HG02884 (cell line): ENCODE data around the gene DNAAF6.
"Not testable (repeated sequence)": the region's sequence is repeated elsewhere in the genome, so short reads cannot be mapped to it uniquely, and the experiment has no call there.

Experiments
- ATAC-seq: cut with Tn5 transposase; IDR thresholded peaks from one replicate; pipeline ENCODE4 v1.9.1; 2021; ENCODE audit warnings: mild to moderate bottlenecking, moderate library complexity; ENCODE audit not compliant: unreplicated experiment

DNAAF6 gene

GRCh38 chrX:107205770-107206696 lies at the start of gene DNAAF6, which contains the start of gene NUP62CL:
DNAAF6 (plus strand) TSS chrX:107206611; CDS start chrX:107212876, 6,265 bp downstream.
NUP62CL (minus strand) TSS chrX:107206433; CDS start chrX:107175146, 31,287 bp downstream.
- peak; percentile 97 for ATAC-seq

- not testable (repeated sequence) for ATAC-seq
Observed at GRCh38 chrX:107157618-107158017, 48.8 kb upstream of the DNAAF6 start.

- no peak for ATAC-seq
Observed at GRCh38 chrX:107167163-107167921, 39.1 kb upstream of the DNAAF6 start.

GRCh38 chrX:107168257-107168656 lies 38.2 kb upstream of the DNAAF6 start:
- no peak for ATAC-seq

GRCh38 chrX:107168712-107169111 lies 37.7 kb upstream of the DNAAF6 start:
- ATAC-seq, result no peak

GRCh38 chrX:107171369-107172102 lies 34.9 kb upstream of the DNAAF6 start:
- ATAC-seq, result no peak

- ATAC-seq, result no peak
Observed at GRCh38 chrX:107197319-107197718, 9.1 kb upstream of the DNAAF6 start.

- ATAC-seq, result not testable (repeated sequence)
Observed at GRCh38 chrX:107198074-107198473, 8.3 kb upstream of the DNAAF6 start.

- no peak for ATAC-seq
Observed at GRCh38 chrX:107199491-107199890, 6.9 kb upstream of the DNAAF6 start.

- ATAC-seq, result no peak
Observed at GRCh38 chrX:107204068-107204605, 2.3 kb upstream of the DNAAF6 start.

GRCh38 chrX:107206697-107207065 lies 270 bp downstream of the DNAAF6 start:
- ATAC-seq, result no peak

- ATAC-seq, result no peak
Observed at GRCh38 chrX:107207089-107207488, 678 bp downstream of the DNAAF6 start.

- ATAC-seq, result no peak
Observed at GRCh38 chrX:107207943-107208342, 1.5 kb downstream of the DNAAF6 start.

- ATAC-seq, result no peak
Observed at GRCh38 chrX:107213477-107213876, 7.1 kb downstream of the DNAAF6 start.

GRCh38 chrX:107226757-107227156 lies 20.3 kb downstream of the DNAAF6 start:
- ATAC-seq, result no peak

- no peak for ATAC-seq
Observed at GRCh38 chrX:107227780-107228485, 21.5 kb downstream of the DNAAF6 start.

GRCh38 chrX:107228486-107228819 lies 22.0 kb downstream of the DNAAF6 start:
- ATAC-seq, result no peak

GRCh38 chrX:107272431-107272921 lies 66.1 kb downstream of the DNAAF6 start:
- ATAC-seq, result no peak

GRCh38 chrX:107273795-107274194 lies 67.4 kb downstream of the DNAAF6 start:
- no peak for ATAC-seq

GRCh38 chrX:107288676-107289075 lies 82.3 kb downstream of the DNAAF6 start:
- ATAC-seq, result no peak
